Astrocyte of the cerebellum (primary cell): ENCODE results near the gene DNAL1.

Source experiments
- DNase-seq: peaks from one replicate; pipeline ENCODE4 v3.0.0-alpha.2; 2011; ENCODE audit warnings: low read depth
- H3K4me3 ChIP-seq: 2 replicates; pipeline ENCODE4 v1.5.1; 2011; ENCODE audit warnings: mild to moderate bottlenecking, low read depth, low read length, moderate library complexity
- in situ Hi-C: cut with HindIII; loops from 2 replicates; pipeline ENCODE4 v1.10.0; 2017; ENCODE audit warnings: low sequenced_read_pairs
- TF ChIP-seq, protein P1 (sequence below): IDR thresholded peaks from 2 replicates; pipeline ENCODE4 v1.5.1; 2012; ENCODE audit warnings: low read length, low read depth, moderate library complexity, mild to moderate bottlenecking; ENCODE audit errors: missing control alignments

DNAL1 gene

DNA sequence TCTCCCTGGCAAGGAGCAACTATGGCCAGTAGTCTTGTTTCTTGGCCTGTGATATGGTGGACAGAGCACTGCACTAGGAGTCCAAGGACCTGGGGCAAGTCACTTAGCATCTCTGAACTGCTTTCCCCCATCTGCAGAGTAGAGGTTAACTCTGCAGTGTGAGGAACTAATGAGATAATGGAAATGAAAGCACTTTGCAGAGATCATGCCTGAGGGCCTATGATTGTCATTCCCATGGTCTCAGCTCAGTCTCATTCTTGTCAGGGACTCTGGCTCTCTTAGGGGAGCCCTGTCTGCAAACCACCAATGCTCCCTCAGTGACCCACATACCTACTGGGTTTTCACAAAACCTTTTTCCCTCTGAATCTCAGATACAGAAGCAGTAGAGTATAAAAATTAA lies 75.8 kb downstream of the DNAL1 start:
- in situ Hi-C loops = no loop called here
- no peak overlapping the region for H3K4me3 ChIP-seq
- TF ChIP-seq, protein P1, sequence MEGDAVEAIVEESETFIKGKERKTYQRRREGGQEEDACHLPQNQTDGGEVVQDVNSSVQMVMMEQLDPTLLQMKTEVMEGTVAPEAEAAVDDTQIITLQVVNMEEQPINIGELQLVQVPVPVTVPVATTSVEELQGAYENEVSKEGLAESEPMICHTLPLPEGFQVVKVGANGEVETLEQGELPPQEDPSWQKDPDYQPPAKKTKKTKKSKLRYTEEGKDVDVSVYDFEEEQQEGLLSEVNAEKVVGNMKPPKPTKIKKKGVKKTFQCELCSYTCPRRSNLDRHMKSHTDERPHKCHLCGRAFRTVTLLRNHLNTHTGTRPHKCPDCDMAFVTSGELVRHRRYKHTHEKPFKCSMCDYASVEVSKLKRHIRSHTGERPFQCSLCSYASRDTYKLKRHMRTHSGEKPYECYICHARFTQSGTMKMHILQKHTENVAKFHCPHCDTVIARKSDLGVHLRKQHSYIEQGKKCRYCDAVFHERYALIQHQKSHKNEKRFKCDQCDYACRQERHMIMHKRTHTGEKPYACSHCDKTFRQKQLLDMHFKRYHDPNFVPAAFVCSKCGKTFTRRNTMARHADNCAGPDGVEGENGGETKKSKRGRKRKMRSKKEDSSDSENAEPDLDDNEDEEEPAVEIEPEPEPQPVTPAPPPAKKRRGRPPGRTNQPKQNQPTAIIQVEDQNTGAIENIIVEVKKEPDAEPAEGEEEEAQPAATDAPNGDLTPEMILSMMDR = no peak
- DNase-seq = no peak

DNA sequence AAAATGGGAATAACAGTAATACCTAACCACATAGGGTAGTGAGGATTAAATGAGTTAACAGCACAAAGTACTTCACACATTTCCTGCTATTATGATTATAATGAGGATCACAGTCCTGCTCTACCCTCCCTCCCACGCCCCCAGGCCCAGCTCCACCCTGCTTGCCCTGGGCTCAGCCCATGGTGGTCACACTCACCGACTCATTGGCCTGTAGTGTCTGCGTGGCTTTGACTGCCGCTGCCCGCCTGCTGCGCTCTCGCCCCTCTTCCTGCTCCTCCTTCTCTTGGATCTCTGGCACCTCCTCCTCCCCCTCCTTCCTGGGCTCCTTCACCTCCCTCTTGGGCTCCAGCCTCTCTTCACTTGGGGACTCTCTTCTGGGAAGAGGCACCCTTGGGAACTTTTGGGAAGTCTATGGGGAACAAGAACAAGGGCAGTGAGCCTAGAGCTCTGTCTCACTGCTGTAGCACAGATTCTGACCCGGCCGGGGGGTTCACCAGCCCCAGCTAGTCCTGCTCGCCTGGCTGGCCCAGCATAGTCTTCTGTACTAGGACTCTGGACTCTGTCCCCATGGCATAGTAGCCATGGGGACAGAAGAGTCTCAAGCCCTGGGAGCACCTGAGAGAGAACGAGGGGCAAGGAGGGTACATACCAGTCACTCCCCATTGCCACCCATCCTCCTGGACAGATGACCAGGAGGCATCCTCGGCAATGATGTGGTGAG lies 76.5 kb downstream of the DNAL1 start:
- no peak for DNase-seq
- TF ChIP-seq, protein P1 = no peak
- in situ Hi-C loops = no loop called here
- H3K4me3 ChIP-seq = no peak overlapping the region

DNA sequence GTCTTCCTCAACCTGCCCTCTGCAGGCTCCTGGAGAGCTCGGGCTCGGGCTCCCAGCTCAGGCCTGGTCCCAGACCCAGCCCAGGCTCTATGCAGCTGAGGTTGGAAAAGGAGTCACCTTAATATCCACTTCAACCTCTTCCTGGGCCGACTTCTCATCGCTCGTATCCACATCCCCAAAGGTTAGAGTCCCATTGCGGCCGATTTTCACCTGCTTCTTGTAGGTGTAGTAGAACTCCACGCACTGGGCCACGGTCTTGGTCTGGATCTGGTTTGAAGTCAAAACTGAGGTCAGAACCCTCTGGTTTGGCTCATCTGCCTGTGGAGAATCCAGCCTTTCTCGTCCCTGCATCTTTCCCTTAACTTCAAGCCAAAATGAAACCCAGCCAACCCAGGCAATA lies 77.8 kb downstream of the DNAL1 start:
- in situ Hi-C loops = no loop called here
- no peak overlapping the region for H3K4me3 ChIP-seq
- DNase-seq = peak; percentile 39
- TF ChIP-seq, protein P1 = no peak

DNA sequence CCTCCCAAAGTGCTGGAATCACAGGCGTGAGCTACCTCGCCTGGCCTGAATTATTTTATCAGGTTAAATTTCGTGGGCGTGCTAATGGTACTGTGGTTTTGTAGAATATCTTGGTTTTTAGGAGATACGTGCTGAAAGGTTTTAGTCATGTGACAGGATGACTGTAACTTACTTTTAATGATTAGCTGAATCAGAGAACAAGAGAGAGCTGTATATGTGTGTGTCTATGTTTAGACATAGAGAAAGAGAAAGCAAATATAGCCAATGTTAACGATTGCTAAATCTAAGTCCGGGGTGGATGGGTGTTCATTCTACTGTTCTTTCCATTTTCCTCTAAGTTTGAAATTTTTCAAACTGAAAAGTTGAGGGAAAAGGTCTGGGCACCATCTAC lies 78.6 kb downstream of the DNAL1 start:
- no peak for DNase-seq
- H3K4me3 ChIP-seq = no peak overlapping the region
- TF ChIP-seq, protein P1 = no peak
- in situ Hi-C loops = no loop called here

DNA sequence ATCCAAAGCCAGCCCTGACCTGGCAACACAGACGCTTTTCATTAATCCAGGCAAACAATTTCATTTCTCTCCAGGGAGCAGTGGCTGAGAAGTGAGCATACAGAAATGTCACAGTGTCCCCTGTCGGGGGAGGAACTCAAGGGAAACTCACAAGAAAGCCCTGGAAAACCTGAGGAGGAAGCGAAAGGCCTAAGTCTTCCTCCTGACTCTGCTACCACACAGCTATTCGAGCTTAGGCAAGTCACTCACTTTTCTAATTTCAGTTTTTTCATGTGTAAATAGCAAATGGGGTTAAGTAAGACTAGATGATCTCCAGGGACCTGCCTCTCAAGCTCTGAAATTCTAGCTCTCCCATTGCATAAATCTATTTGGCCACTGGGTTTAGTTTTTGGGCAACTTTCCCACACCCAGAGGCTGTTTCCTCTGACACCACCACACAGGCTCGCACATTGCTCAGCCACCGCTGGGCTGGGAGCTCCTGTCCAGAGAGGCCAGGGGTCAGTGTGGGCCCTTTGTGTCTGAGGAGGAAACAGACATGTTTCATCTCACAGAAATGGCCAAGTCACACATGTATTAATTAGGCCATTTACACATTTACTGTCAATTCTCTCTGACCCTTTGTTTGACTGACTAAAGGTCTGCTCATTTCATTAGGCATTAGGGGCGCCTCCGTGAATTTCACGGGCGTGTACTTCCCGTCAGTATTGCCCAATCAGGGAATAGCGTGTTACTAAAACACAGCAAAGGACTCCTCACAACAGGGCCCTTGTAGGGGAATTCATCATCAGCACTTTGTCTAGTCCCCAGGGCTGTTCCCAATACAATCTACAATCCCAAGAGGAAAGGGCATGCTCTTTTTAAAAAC lies 79.2 kb downstream of the DNAL1 start:
- H3K4me3 ChIP-seq = no peak overlapping the region
- in situ Hi-C loops = no loop called here
- TF ChIP-seq, protein P1 = peak; percentile 23
- peak; percentile 95 for DNase-seq

DNA sequence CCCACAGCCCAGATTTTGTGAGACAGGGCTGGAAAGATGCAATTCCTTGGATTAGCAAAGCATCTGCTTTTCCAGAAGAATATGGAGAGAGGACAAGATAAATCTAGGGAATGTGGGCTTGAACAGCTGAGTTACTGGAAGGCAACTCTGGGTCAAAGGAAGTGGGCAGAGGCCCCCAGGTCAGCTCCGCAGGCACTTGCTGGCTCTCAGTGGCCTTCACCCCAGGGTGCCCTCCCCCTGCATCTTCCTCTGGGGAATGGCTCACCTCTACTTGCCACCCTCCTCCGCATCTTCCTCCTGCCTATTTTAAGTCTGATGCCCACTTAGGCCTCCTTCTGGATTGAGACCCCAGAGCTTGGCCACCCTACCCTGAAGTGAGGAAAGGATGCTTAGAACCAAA lies 79.9 kb downstream of the DNAL1 start:
- no peak overlapping the region for H3K4me3 ChIP-seq
- in situ Hi-C loops = no loop called here
- DNase-seq = no peak
- TF ChIP-seq, protein P1 = no peak
